SU-DHL-6 (cell line): ENCODE data around the gene TBATA.
"Not testable (repeated sequence)": the region's sequence is repeated elsewhere in the genome, so short reads cannot be mapped to it uniquely, and the experiment has no call there.

Experiments
- H2AFZ ChIP-seq: fragments of 200-600 bp; sonication (generic); 2 replicates; pipeline ENCODE4 v1.6.1; 2014; ENCODE audit warnings: low read depth, mild to moderate bottlenecking, moderate library complexity, mixed read lengths, antibody characterized with exemption, low read length; ENCODE audit not compliant: severe bottlenecking
- H3F3A ChIP-seq: fragments of 200-600 bp; shearing (Covaris generic); 2 replicates; pipeline ENCODE4 v1.6.0; 2016; ENCODE audit warnings: antibody characterized with exemption, mild to moderate bottlenecking; ENCODE audit not compliant: insufficient read depth
- H3K27ac ChIP-seq: fragments of 200-600 bp; sonication (generic); 2 replicates; pipeline ENCODE4 v1.5.1; 2016; ENCODE audit warnings: low read depth, mild to moderate bottlenecking, low read length, moderate library complexity, mixed read lengths
- H3K27me3 ChIP-seq: fragments of 200-600 bp; sonication (generic), shearing (Covaris generic); 2 replicates; pipeline ENCODE4 v1.6.0; 2014; ENCODE audit warnings: mild to moderate bottlenecking, low read length
- H3K36me3 ChIP-seq: fragments of 200-600 bp; sonication (generic); 2 replicates; pipeline ENCODE4 v1.6.1; 2014; ENCODE audit warnings: mild to moderate bottlenecking, low read length, mixed read lengths
- H3K4me2 ChIP-seq: fragments of 300-600, 200-600 bp; shearing (Covaris generic), sonication (generic); 2 replicates; pipeline ENCODE4 v1.6.0; 2014; ENCODE audit warnings: low read length, low read depth, mild to moderate bottlenecking; ENCODE audit not compliant: poor library complexity, severe bottlenecking
- H3K4me3 ChIP-seq: fragments of 200-600 bp; sonication (generic); 2 replicates; pipeline ENCODE4 v1.5.1; 2014; ENCODE audit warnings: antibody characterized with exemption, low read length, mild to moderate bottlenecking, mixed read lengths; ENCODE audit not compliant: insufficient read depth, poor library complexity, severe bottlenecking
- H3K79me2 ChIP-seq: fragments of 200-600 bp; sonication (generic); 2 replicates; pipeline ENCODE4 v1.6.1; 2014; ENCODE audit warnings: mild to moderate bottlenecking, low read length, moderate library complexity; ENCODE audit not compliant: insufficient read depth
- H3K9ac ChIP-seq: fragments of 200-600 bp; sonication (generic); 2 replicates; pipeline ENCODE4 v1.7.0; 2014; ENCODE audit warnings: mild to moderate bottlenecking, low read length
- H3K9me2 ChIP-seq: fragments of 200-600 bp; sonication (generic); replicated peaks from 2 replicates; pipeline ENCODE4 v1.6.1; 2014; ENCODE audit warnings: low read length; ENCODE audit not compliant: insufficient read depth
- H3K9me3 ChIP-seq: fragments of 200-600 bp; sonication (generic); 2 replicates; pipeline ENCODE4 v1.6.1; 2014; ENCODE audit warnings: low read length, mixed read lengths; ENCODE audit not compliant: insufficient read depth
- H4K20me1 ChIP-seq: fragments of 200-600 bp; sonication (generic); 2 replicates; pipeline ENCODE4 v1.6.1; 2014; ENCODE audit warnings: low read depth, mild to moderate bottlenecking, antibody characterized with exemption, low read length, moderate library complexity, mixed read lengths
- CTCF ChIP-seq: fragments of 200-600 bp; sonication (generic); IDR thresholded peaks from one replicate; pipeline ENCODE4 v1.5.1; 2017; ENCODE audit warnings: antibody characterized with exemption, mild to moderate bottlenecking, low read length, moderate library complexity; ENCODE audit not compliant: insufficient read depth, poor library complexity, severe bottlenecking
- EZH2phosphoT487 ChIP-seq: fragments of 200-600 bp; sonication (generic), shearing (Covaris generic); conservative IDR thresholded peaks from 2 replicates; pipeline ENCODE4 v1.6.1; 2018; ENCODE audit warnings: mild to moderate bottlenecking, antibody characterized with exemption, low read length, moderate library complexity, mixed read lengths

TBATA gene

GRCh38 chr10:70769121-70769520, 16.1 kb downstream of the TBATA start:
- H4K20me1 ChIP-seq, result no peaks in the 10 kb centered on the region
- H3K4me3 ChIP-seq, result no peak overlapping the region
- no peak overlapping the region for H3K27ac ChIP-seq
- no peak overlapping the region for H3K9ac ChIP-seq
- H3K9me2 ChIP-seq, result no peaks in the 10 kb centered on the region
- H3K9me3 ChIP-seq, result peaks cover 14% of the 10 kb centered on the region; the same call in 1 of the 2 replicates
- H3F3A ChIP-seq, result no peaks in the 10 kb centered on the region
- no peak for TF ChIP-seq CTCF
- no peak for TF ChIP-seq EZH2phosphoT487
- no peaks in the 10 kb centered on the region; the same call in 1 of the 2 replicates for H3K27me3 ChIP-seq
- no peaks in the 10 kb centered on the region for H3K36me3 ChIP-seq
- no peak overlapping the region for H2AFZ ChIP-seq
- no peaks in the 10 kb centered on the region for H3K79me2 ChIP-seq
- no peak overlapping the region for H3K4me2 ChIP-seq

GRCh38 chr10:70768026-70768685, 17.0 kb downstream of the TBATA start:
- H3K4me3 ChIP-seq, H2AFZ ChIP-seq, H3K9me2 ChIP-seq, H3K79me2 ChIP-seq, H4K20me1 ChIP-seq, H3K9ac ChIP-seq, H3K27ac ChIP-seq, H3K4me2 ChIP-seq, H3K27me3 ChIP-seq, H3F3A ChIP-seq, H3K36me3 ChIP-seq: not testable (repeated sequence)
- H3K9me3 ChIP-seq, result peaks cover 14% of the 10 kb centered on the region; the same call in 1 of the 2 replicates

- Histone ChIP-seq H4K20me1 (no peaks in the 10 kb centered on the region), H3K4me3 (no peak overlapping the region), H3F3A (no peaks in the 10 kb centered on the region), H3K9me2 (no peaks in the 10 kb centered on the region), H3K27ac (no peak overlapping the region), H3K27me3 (no peaks in the 10 kb centered on the region), H2AFZ (no peak overlapping the region), H3K79me2 (no peaks in the 10 kb centered on the region), H3K9me3 (peaks cover 14% of the 10 kb centered on the region; the same call in 1 of the 2 replicates), H3K36me3 (no peaks in the 10 kb centered on the region), H3K4me2 (no peak overlapping the region), H3K9ac (no peak overlapping the region)
- TF ChIP-seq CTCF (no peak), EZH2phosphoT487 (no peak)
These were observed 19.2 kb downstream of the TBATA start for GRCh38 chr10:70765794-70766594.

GRCh38 chr10:70763567-70763966, 21.6 kb downstream of the TBATA start:
- H3K79me2 ChIP-seq, result no peaks in the 10 kb centered on the region
- H3K9ac ChIP-seq, result no peak overlapping the region
- H4K20me1 ChIP-seq, result no peaks in the 10 kb centered on the region
- H3K36me3 ChIP-seq, result no peaks in the 10 kb centered on the region
- H3K9me2 ChIP-seq, result no peaks in the 10 kb centered on the region
- H3K9me3 ChIP-seq, result peaks cover 14% of the 10 kb centered on the region; the same call in 1 of the 2 replicates
- H3K4me3 ChIP-seq, result no peak overlapping the region
- TF ChIP-seq EZH2phosphoT487, result no peak
- TF ChIP-seq CTCF, result no peak
- no peak overlapping the region for H3K27ac ChIP-seq
- no peaks in the 10 kb centered on the region for H3F3A ChIP-seq
- H3K27me3 ChIP-seq, result no peaks in the 10 kb centered on the region
- H3K4me2 ChIP-seq, result no peak overlapping the region
- H2AFZ ChIP-seq, result no peak overlapping the region
